Stimulated activated CD4-positive, alpha-beta T cell treated with anti-CD3 and anti-CD28 coated beads, Interleukin-12 subunit alpha, Interleukin-12 subunit beta, amount 100 ng/mL, for 4 hours (primary cell): ENCODE measurements around the gene RAD54L.
"Not testable (repeated sequence)": the region's sequence is repeated elsewhere in the genome, so short reads cannot be mapped to it uniquely, and the experiment has no call there.

ENCODE experiments used
- DNase-seq: peaks from one replicate; pipeline ENCODE4 v3.0.0-alpha.2; 2020

Gene RAD54L

GRCh38 chr1:46288485-46289133, 41.0 kb downstream of the RAD54L start:
- DNase-seq = no peak

GRCh38 chr1:46289134-46289494, 41.6 kb downstream of the RAD54L start:
- DNase-seq = no peak

- DNase-seq = no peak
These were observed 42.4 kb downstream of the RAD54L start for GRCh38 chr1:46289976-46290375.

- no peak for DNase-seq
These were observed 47.7 kb downstream of the RAD54L start for GRCh38 chr1:46295306-46295705.

GRCh38 chr1:46298387-46298786, 50.8 kb downstream of the RAD54L start:
- no peak for DNase-seq

- DNase-seq = no peak
These were observed 53.3 kb downstream of the RAD54L start for GRCh38 chr1:46300673-46301405.

- no peak for DNase-seq
These were observed 53.8 kb downstream of the RAD54L start for GRCh38 chr1:46301406-46301807.

- peak; percentile 50 for DNase-seq
These were observed 54.5 kb downstream of the RAD54L start for GRCh38 chr1:46301808-46302640.

- DNase-seq = peak; percentile 29
These were observed 55.1 kb downstream of the RAD54L start for GRCh38 chr1:46302641-46303037.

GRCh38 chr1:46303038-46303871, 55.7 kb downstream of the RAD54L start, which contains the start of the genes LRRC41 and UQCRH:
TSS of gene LRRC41 (minus strand) at chr1:46303616. CDS start at chr1:46303322, 294 bp downstream.
TSS of gene UQCRH (plus strand) at chr1:46303698. CDS start at chr1:46303767, 69 bp downstream.
- peak; percentile 89 for DNase-seq

GRCh38 chr1:46303872-46304326, 56.3 kb downstream of the RAD54L start:
- no peak for DNase-seq

- no peak for DNase-seq
These were observed 58.6 kb downstream of the RAD54L start for GRCh38 chr1:46306159-46306530.

- DNase-seq = no peak
These were observed 62.0 kb downstream of the RAD54L start for GRCh38 chr1:46309401-46310159.

GRCh38 chr1:46310321-46310720, 62.8 kb downstream of the RAD54L start:
- DNase-seq = no peak

GRCh38 chr1:46315669-46316403, 68.3 kb downstream of the RAD54L start:
- no peak for DNase-seq

- no peak for DNase-seq
These were observed 69.8 kb downstream of the RAD54L start for GRCh38 chr1:46317323-46317722.

- DNase-seq = not testable (repeated sequence)
These were observed 71.7 kb downstream of the RAD54L start for GRCh38 chr1:46319301-46319700.

GRCh38 chr1:46319960-46320914, 72.7 kb downstream of the RAD54L start:
- DNase-seq = not testable (repeated sequence)

GRCh38 chr1:46322191-46322590, 74.6 kb downstream of the RAD54L start:
- DNase-seq = not testable (repeated sequence)
